ENCODE measurements around the gene MLKL.
A peak's percentile ranks its signal among the peaks of the same experiment; 100 is the strongest.

The MLKL gene

DNA sequence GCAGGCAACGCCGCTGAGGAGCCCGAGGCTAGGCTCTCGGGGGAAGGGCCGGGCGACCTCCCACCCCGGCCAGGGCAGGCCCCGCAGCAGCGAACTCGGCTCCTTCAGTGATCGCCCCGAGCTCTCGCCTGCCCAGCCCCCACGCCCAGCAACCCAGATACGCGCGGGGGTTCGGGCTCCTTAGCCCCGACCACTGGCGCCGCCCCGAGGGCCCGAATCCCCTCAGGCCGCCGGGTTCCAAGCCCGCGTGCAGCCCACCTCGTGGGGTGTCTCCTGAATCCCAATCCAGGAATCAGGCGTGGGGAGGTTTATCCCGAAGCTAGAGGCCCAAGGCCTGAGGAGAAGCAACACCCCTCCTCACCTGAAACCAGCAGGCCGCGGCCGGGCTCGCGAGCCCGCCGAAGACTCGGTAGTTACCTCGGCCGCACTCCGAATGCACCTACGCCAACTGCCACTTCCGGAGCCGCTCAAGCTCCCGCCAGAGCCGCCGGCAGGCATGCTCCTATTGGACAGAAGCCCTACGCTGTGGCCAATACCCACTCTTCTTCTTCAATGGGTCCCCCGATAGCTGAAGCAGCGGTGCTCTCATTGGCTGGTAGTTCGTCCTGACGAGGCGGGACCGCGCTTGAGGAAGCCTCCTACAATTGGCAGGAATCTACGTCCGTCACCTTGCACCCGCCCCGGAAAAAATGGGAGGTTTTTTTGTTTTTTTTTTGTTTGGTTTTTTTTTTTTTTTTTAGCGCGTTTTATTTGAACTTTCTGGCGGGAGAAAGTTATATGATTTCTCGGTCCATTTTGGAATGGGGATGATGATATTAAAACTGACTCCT is 34.0 kb downstream of the MLKL start, which contains the start of gene RFWD3:
TSS of gene RFWD3 (minus strand) at position 453 of the 830 bp plus-strand sequence. CDS start 5,428 bp downstream, outside the sequence.
- Histone ChIP-seq H3K4me1 (no peaks in the 10 kb centered on the region), H3K36me3 (peaks cover 43% of the 10 kb centered on the region), H3K9me3 (no peaks in the 10 kb centered on the region), H3K4me3 (ENCODE audit: low read depth, low read length) (peak within 1 kb of the TSS; percentile 93), H3K27me3 (no peaks in the 10 kb centered on the region)
- DNase-seq = peak; percentile 97
- TF ChIP-seq, protein P1, sequence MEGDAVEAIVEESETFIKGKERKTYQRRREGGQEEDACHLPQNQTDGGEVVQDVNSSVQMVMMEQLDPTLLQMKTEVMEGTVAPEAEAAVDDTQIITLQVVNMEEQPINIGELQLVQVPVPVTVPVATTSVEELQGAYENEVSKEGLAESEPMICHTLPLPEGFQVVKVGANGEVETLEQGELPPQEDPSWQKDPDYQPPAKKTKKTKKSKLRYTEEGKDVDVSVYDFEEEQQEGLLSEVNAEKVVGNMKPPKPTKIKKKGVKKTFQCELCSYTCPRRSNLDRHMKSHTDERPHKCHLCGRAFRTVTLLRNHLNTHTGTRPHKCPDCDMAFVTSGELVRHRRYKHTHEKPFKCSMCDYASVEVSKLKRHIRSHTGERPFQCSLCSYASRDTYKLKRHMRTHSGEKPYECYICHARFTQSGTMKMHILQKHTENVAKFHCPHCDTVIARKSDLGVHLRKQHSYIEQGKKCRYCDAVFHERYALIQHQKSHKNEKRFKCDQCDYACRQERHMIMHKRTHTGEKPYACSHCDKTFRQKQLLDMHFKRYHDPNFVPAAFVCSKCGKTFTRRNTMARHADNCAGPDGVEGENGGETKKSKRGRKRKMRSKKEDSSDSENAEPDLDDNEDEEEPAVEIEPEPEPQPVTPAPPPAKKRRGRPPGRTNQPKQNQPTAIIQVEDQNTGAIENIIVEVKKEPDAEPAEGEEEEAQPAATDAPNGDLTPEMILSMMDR (IDR thresholded peaks at IDR 0.05; ENCODE audit: low read depth, low read length) = no peak

DNA sequence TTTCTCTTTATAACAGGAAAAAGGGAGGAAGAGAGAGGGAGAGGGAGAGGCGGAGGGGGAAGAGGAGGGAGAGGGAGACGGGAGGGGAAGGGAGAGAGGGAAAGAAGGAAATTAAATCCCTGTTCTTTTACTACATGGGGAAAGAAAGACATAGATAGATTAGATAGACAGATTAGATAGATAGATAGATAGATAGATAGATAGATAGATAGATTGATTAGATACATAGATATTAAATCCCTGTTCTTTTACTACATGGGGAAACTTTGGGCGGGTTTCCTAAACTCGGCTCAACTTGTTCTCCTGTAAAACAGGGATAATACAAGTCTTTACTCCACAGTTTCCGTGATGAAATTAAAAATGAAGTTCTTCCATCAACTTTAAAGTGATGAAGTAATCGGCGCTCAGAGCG is 34.6 kb downstream of the MLKL start:
- H3K4me1 ChIP-seq = no peaks in the 10 kb centered on the region
- TF ChIP-seq, protein P1 (IDR thresholded peaks at IDR 0.05; ENCODE audit: low read depth, low read length) = no peak
- no peaks in the 10 kb centered on the region for H3K27me3 ChIP-seq
- no peak for DNase-seq
- H3K4me3 ChIP-seq (ENCODE audit: low read depth, low read length) = peak overlapping the region; percentile 93
- H3K9me3 ChIP-seq = no peaks in the 10 kb centered on the region
- H3K36me3 ChIP-seq = peaks cover 49% of the 10 kb centered on the region

DNA sequence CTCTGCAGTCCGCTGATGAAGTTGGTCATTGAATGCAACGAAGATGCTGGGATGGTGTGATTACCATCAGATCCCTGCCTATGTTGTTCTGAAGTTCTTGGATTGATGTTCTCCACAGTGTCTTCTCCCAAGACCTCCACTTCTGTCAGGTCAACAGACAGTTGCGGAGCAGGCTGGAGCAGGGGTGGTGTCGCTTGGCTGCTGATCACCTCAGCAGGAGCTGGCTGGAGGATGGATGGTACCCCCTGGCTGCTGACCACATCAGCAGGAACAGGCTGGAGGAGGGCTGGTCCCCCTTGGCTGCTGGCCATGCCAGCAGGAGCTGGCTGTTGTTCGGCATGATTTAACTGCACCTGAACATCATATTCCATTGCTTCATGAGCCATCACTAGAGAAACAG is 39.6 kb downstream of the MLKL start:
- H3K27me3 ChIP-seq = no peaks in the 10 kb centered on the region
- no peak for DNase-seq
- peaks cover 94% of the 10 kb centered on the region for H3K36me3 ChIP-seq
- TF ChIP-seq, protein P1 (IDR thresholded peaks at IDR 0.05; ENCODE audit: low read depth, low read length) = no peak
- H3K9me3 ChIP-seq = no peaks in the 10 kb centered on the region
- H3K4me1 ChIP-seq = no peaks in the 10 kb centered on the region
- no peak overlapping the region for H3K4me3 ChIP-seq (ENCODE audit: low read depth, low read length)

DNA sequence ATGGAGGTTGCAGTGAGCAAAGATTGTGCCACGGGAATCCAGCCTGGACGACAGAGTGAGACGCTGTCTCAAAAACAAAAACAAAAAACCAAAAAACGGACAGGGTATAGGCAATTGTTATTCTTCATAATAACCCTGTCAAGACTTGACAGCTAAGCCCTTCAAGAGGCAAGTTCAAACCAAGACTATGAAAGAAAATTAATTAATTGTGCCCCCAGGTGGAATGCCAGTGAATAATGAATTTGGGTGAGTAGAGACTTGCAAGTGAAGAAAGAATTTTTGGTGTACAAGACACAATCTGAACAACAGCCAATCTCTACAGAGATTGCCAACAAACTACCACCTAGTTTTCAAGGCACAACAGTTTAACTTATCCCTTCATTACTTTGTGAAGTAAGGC is 40.3 kb downstream of the MLKL start:
- TF ChIP-seq, protein P1 (IDR thresholded peaks at IDR 0.05; ENCODE audit: low read depth, low read length) = no peak
- Histone ChIP-seq H3K9me3 (no peaks in the 10 kb centered on the region), H3K36me3 (peaks cover 96% of the 10 kb centered on the region), H3K27me3 (no peaks in the 10 kb centered on the region), H3K4me1 (no peaks in the 10 kb centered on the region), H3K4me3 (ENCODE audit: low read depth, low read length) (no peak overlapping the region)
- no peak for DNase-seq

DNA sequence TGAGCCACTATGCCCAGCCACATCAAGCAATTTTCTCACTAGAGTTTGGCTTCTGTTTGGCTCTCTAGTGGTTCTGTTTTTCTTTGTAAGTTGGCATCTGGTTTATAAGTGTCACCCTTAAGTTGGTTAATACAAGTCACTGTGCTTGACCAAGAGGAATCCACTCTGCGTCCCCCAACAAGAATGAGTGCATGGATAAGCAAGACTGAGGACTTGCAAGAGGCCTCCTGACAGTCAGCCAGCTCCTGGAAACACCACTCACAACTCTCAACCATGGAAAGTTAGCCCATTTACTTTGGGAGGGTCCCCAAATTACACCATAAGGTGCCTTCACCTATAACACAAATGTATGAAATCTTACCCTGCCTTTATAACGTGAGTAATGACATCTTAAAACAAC is 41.6 kb downstream of the MLKL start:
- no peaks in the 10 kb centered on the region for H3K9me3 ChIP-seq
- TF ChIP-seq, protein P1 (IDR thresholded peaks at IDR 0.05; ENCODE audit: low read depth, low read length) = no peak
- H3K36me3 ChIP-seq = peaks cover 93% of the 10 kb centered on the region
- no peak for DNase-seq
- H3K27me3 ChIP-seq = no peaks in the 10 kb centered on the region
- H3K4me1 ChIP-seq = no peaks in the 10 kb centered on the region
- H3K4me3 ChIP-seq (ENCODE audit: low read depth, low read length) = no peak overlapping the region
